GM12872 (cell line): ENCODE measurements around the gene MSRB3.

ENCODE experiments used
- CTCF ChIP-seq: IDR thresholded peaks from 3 replicates; pipeline ENCODE4 v1.5.1; 2011; ENCODE audit warnings: low read depth, mild to moderate bottlenecking, low read length, moderate library complexity; ENCODE audit not compliant: insufficient read depth

The MSRB3 gene

DNA sequence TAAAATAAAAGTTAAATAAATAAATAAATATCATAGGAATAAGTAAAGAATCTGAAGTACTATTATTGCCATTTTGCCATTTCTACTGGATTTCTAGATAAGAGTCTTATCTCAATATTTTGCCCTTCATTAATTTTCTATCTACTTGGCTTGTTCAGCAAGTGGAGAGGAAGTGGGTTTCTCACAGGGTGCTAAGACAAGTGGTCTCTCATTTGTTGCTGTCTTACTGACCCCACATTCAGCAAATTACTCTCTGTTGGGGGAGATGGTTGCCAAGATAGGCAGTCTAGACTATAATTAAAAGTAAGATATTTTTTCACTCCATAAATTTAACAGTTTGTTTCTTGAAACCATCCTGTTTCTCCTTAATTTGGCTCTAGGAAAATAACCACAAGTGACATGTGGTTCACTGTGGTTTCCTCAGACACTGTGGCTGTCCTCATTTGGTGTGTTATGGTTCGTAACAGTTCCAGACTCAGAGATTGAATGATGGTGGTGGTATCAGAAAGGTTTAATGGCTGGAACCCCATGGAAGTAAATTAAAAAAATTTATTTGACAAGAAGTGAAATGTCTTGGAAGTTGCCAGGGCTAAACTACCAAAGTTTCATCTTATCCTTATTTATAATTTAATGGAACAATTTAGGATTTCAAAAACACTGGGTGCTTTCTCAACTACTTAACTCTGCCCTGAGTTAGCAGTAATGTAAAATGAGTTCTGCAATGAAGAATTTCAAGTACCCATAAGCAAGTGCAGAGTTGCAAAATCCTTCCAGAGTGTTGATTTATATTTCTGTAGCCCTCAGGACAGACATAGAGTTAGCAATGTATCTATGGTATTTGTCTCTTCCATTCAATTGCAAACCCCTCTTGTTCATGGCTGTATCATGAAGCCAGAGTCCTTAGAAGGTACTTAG lies 214.8 kb downstream of the MSRB3 start:
- no peak for TF ChIP-seq CTCF

- TF ChIP-seq CTCF = no peak
Observed at GRCh38 chr12:65493913-65494245, 215.4 kb downstream of the MSRB3 start.

DNA sequence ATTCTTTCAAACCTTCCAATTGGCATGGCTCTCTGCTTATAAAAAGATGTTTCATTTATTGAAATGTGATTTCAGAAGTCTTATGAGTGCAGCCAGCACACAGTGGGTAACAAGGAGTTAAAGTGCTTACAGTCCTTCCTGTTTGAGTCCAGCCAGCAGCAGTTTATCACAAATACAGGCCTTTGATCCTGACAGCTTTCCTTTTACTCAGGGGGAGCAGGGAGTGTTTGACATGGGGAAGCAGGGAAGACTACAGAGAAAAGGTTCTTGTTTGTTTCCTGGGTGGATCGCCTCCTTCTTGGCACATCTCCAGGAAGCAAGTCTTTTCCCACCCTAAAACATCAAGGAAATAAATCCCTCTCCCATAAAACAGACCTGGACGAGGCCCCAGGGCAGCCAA lies 216.1 kb downstream of the MSRB3 start:
- no peak for TF ChIP-seq CTCF

GRCh38 chr12:65495233-65495632 lies 216.8 kb downstream of the MSRB3 start:
- TF ChIP-seq CTCF = no peak

GRCh38 chr12:65496617-65497016 lies 218.1 kb downstream of the MSRB3 start:
- no peak for TF ChIP-seq CTCF

DNA sequence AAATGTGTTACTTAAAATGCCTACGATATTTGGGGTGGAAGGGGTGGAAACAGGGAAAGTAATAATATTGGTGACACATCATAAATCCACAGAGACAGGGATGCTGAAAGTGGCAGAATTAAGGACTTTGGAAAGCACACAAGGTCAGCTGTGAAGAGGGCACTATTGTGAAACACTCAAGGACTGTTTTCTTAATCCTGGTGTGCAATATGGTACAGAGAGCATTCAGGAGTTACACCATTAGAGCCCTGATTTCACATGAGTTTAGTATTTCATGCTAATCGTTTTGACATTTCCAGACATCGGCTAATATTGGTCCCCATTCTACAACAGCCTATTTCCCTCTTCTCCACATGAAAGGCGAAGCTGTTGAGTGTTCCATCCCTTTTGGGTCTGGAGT lies 219.2 kb downstream of the MSRB3 start:
- TF ChIP-seq CTCF = no peak

DNA sequence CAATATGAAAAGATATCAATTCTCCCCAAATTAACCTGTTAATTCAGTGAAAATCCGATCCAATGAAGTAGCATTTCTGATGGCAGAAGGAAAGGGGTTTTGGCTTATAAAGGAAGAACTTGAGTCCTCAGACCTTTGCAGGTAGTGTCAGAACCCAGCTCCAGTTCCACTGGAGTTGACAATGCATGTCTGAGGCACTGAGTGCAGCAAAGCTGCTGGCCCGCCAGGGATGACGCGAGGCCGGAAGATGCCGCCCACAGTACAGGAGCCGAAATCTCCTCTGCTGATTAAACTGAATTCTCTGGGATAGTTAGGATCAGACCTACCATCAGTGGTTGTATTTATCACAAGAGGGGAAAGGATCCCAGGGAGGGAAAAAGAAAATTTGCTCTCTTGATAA lies 220.7 kb downstream of the MSRB3 start:
- no peak for TF ChIP-seq CTCF
